Neural progenitor cell (in vitro differentiated cells): ENCODE results near the gene ERBIN. TPM values are rescaled to one million over a fixed set of nuclear protein-coding genes. Genes with fewer than 3 reads are reported as not detected.
"Not testable (repeated sequence)": the region's sequence is repeated elsewhere in the genome, so short reads cannot be mapped to it uniquely, and the experiment has no call there.

Experiments used
- DNase-seq: peaks from one replicate; pipeline ENCODE4 v3.0.0-alpha.2; 2016; ENCODE audit warnings: low spot score
- H2AFZ ChIP-seq: fragments of 200-600 bp; sonication (generic); replicated peaks from 2 replicates; pipeline ENCODE4 v1.6.1; 2016; ENCODE audit warnings: antibody characterized with exemption
- H3F3A ChIP-seq: fragments of 200-600 bp; sonication (generic); 2 replicates; pipeline ENCODE4 v1.6.1; 2016; ENCODE audit warnings: antibody characterized with exemption, low read depth
- H3K27ac ChIP-seq: fragments of 200-600 bp; sonication (generic); 2 replicates; pipeline ENCODE4 v1.5.1; 2016; ENCODE audit warnings: mild to moderate bottlenecking
- H3K27me3 ChIP-seq: fragments of 200-600 bp; sonication (generic); 2 replicates; pipeline ENCODE4 v1.6.1; 2016; ENCODE audit warnings: mild to moderate bottlenecking, moderate library complexity
- H3K36me3 ChIP-seq: fragments of 200-600 bp; sonication (generic); 2 replicates; pipeline ENCODE4 v1.5.1; 2016
- H3K4me1 ChIP-seq: fragments of 200-600 bp; sonication (generic); 2 replicates; pipeline ENCODE4 v1.6.1; 2016; ENCODE audit warnings: mixed run types
- H3K4me2 ChIP-seq: fragments of 200-600 bp; sonication (generic); 2 replicates; pipeline ENCODE4 v1.6.1; 2016
- H3K4me3 ChIP-seq: fragments of 200-600 bp; sonication (generic); 2 replicates; pipeline ENCODE4 v1.5.1; 2016
- H3K79me2 ChIP-seq: fragments of 200-600 bp; sonication (generic); 2 replicates; pipeline ENCODE4 v1.6.1; 2016; ENCODE audit warnings: low read depth
- H3K9ac ChIP-seq: fragments of 200-600 bp; sonication (generic); 2 replicates; pipeline ENCODE4 v1.6.1; 2016
- H3K9me3 ChIP-seq: fragments of 200-600 bp; sonication (generic); 2 replicates; pipeline ENCODE4 v1.5.1; 2016; ENCODE audit warnings: low read depth
- H4K20me1 ChIP-seq: fragments of 200-600 bp; sonication (generic); 2 replicates; pipeline ENCODE4 v1.6.1; 2016; ENCODE audit warnings: low read depth
- H3K27ac Mint-ChIP-seq: 3 replicates; pipeline ENCODE4 v1.8.0; 2021; ENCODE audit warnings: mixed read lengths
- H3K27me3 Mint-ChIP-seq: 2 replicates; pipeline ENCODE4 v1.8.0; 2022; ENCODE audit warnings: low read depth, mild to moderate bottlenecking, inconsistent platforms, moderate library complexity, mixed read lengths; ENCODE audit not compliant: insufficient read depth
- H3K36me3 Mint-ChIP-seq: 3 replicates; pipeline ENCODE4 v1.8.0; 2021; ENCODE audit warnings: mixed read lengths
- H3K4me1 Mint-ChIP-seq: 3 replicates; pipeline ENCODE4 v1.8.0; 2021; ENCODE audit warnings: mixed read lengths
- H3K4me3 Mint-ChIP-seq: 3 replicates; pipeline ENCODE4 v1.8.0; 2021; ENCODE audit warnings: mild to moderate bottlenecking, moderate library complexity, mixed read lengths
- H3K9me3 Mint-ChIP-seq: 3 replicates; pipeline ENCODE4 v1.8.0; 2020; ENCODE audit warnings: mixed read lengths
- CTCF ChIP-seq: fragments of 200-600 bp; sonication (generic); IDR thresholded peaks from 2 replicates; pipeline ENCODE4 v1.5.1; 2017; ENCODE audit warnings: antibody characterized with exemption, mild to moderate bottlenecking
- EZH2 ChIP-seq: fragments of 200-600 bp; sonication (generic); IDR thresholded peaks from 2 replicates; pipeline ENCODE4 v1.6.1; 2017; ENCODE audit warnings: antibody characterized with exemption, mild to moderate bottlenecking, moderate library complexity
- EZH2phosphoT487 ChIP-seq: fragments of 200-600 bp; sonication (generic); IDR thresholded peaks from 2 replicates; pipeline ENCODE4 v1.6.1; 2017; ENCODE audit warnings: antibody characterized with exemption
- total RNA-seq: library from RNA; depleted of rRNA; stranded (reverse); fragments of >200 nt; gene quantifications from 2 replicates; pipeline ENCODE4 v1.2.3, GENCODE V29; 2015; ENCODE audit warnings: low replicate concordance

The ERBIN gene
- total RNA-seq, 1 donor from 2014 or later, result 77.6 TPM

- H3K27ac Mint-ChIP-seq, result no peak overlapping the region
- no peak overlapping the region for H3K4me3 Mint-ChIP-seq
- Histone ChIP-seq H3K36me3 (no peaks in the 10 kb centered on the region), H3K4me1 (no peaks in the 10 kb centered on the region), H3K27me3 (no peaks in the 10 kb centered on the region), H3K79me2 (peaks cover 98% of the 10 kb centered on the region), H3F3A (no peaks in the 10 kb centered on the region), H3K4me3 (no peak overlapping the region), H3K9me3 (no peaks in the 10 kb centered on the region), H4K20me1 (peaks cover 15% of the 10 kb centered on the region), H3K4me2 (no peak overlapping the region), H2AFZ (no peak overlapping the region), H3K27ac (no peak overlapping the region), H3K9ac (no peak overlapping the region)
- H3K9me3 Mint-ChIP-seq, result peaks cover 62% of the 10 kb centered on the region
- peaks cover 2% of the 10 kb centered on the region for H3K27me3 Mint-ChIP-seq
- H3K36me3 Mint-ChIP-seq, result peaks cover 56% of the 10 kb centered on the region
- no peak for TF ChIP-seq EZH2phosphoT487
- no peak for TF ChIP-seq CTCF
- no peak for TF ChIP-seq EZH2
- H3K4me1 Mint-ChIP-seq, result no peaks in the 10 kb centered on the region
- DNase-seq, result no peak
Observed at GRCh38 chr5:65955746-65956145, 29.4 kb downstream of the ERBIN start.

DNA sequence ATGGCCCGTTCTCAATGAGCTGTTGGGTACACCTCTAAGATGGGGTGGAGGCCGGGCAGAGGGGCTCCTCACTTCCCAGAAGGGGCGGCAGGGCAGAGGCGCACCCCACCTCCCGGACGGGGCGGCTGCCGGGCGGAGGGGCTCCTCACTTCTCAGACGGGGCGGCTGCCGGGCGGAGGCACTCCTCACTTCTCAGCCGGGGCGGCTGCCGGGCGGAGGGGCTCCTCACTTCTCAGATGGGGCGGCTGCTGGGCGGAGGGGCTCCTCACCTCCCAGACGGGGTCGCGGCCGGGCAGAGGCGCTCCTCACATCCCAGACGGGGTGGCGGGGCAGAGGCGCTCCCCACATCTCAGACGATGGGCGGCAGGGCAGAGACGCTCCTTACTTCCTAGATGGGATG lies 31.3 kb downstream of the ERBIN start:
- not testable (repeated sequence) for H3K27me3 Mint-ChIP-seq, H3K4me2 ChIP-seq, H3K4me1 ChIP-seq, H3F3A ChIP-seq, DNase-seq, H3K9me3 ChIP-seq, H3K4me3 Mint-ChIP-seq, H3K4me3 ChIP-seq, H2AFZ ChIP-seq, H3K27me3 ChIP-seq, H3K9ac ChIP-seq, H3K27ac Mint-ChIP-seq, H3K4me1 Mint-ChIP-seq, H3K27ac ChIP-seq, H3K36me3 ChIP-seq
- Mint-ChIP-seq H3K9me3 (peaks cover 58% of the 10 kb centered on the region), H3K36me3 (peaks cover 52% of the 10 kb centered on the region)
- Histone ChIP-seq H4K20me1 (peaks cover 23% of the 10 kb centered on the region), H3K79me2 (peaks cover 98% of the 10 kb centered on the region)

DNA sequence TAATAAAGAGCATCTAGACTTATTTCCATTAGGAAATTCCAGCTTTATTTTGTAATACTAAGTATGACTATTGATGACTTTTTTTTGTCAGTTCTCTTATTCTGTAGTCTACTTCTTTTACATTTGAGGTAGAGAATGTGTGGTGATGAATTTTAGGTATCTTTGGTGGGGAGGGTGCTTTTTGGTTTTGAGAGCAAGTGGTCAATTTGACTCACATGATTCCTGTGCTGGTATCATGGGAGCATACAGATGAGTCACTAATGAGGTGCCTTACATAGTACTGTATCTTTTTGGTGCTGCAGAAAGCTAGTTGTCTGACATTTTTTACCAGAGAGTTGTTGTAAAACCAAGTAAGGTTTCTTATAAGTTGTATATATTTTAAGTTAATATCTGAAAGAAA lies 35.3 kb downstream of the ERBIN start:
- no peaks in the 10 kb centered on the region for H3K9me3 ChIP-seq
- no peak for DNase-seq
- Mint-ChIP-seq H3K27ac (no peak overlapping the region), H3K4me1 (no peaks in the 10 kb centered on the region), H3K9me3 (peaks cover 44% of the 10 kb centered on the region), H3K4me3 (no peak overlapping the region), H3K36me3 (peaks cover 45% of the 10 kb centered on the region), H3K27me3 (peaks cover 5% of the 10 kb centered on the region)
- no peak overlapping the region for H3K4me2 ChIP-seq
- no peaks in the 10 kb centered on the region for H3F3A ChIP-seq
- H3K36me3 ChIP-seq, result no peaks in the 10 kb centered on the region
- TF ChIP-seq CTCF (no peak), EZH2phosphoT487 (no peak), EZH2 (no peak)
- peaks cover 32% of the 10 kb centered on the region for H4K20me1 ChIP-seq
- H3K79me2 ChIP-seq, result peaks cover 98% of the 10 kb centered on the region
- H3K27me3 ChIP-seq, result no peaks in the 10 kb centered on the region
- H3K27ac ChIP-seq, result no peak overlapping the region
- H3K9ac ChIP-seq, result no peak overlapping the region
- no peak overlapping the region for H3K4me3 ChIP-seq
- H2AFZ ChIP-seq, result no peak overlapping the region
- no peaks in the 10 kb centered on the region for H3K4me1 ChIP-seq

GRCh38 chr5:65967288-65968066 lies 41.1 kb downstream of the ERBIN start:
- Mint-ChIP-seq H3K9me3 (peaks cover 22% of the 10 kb centered on the region), H3K27ac (no peak overlapping the region), H3K36me3 (peaks cover 38% of the 10 kb centered on the region), H3K27me3 (peaks cover 3% of the 10 kb centered on the region), H3K4me1 (peaks cover 4% of the 10 kb centered on the region), H3K4me3 (no peak overlapping the region)
- Histone ChIP-seq H3F3A (no peaks in the 10 kb centered on the region), H3K4me1 (no peaks in the 10 kb centered on the region), H3K4me2 (no peak overlapping the region), H3K9ac (no peak overlapping the region), H3K79me2 (peaks cover 100% of the 10 kb centered on the region), H3K4me3 (no peak overlapping the region), H3K27ac (no peak overlapping the region), H3K9me3 (no peaks in the 10 kb centered on the region), H3K36me3 (no peaks in the 10 kb centered on the region), H4K20me1 (peaks cover 54% of the 10 kb centered on the region), H3K27me3 (no peaks in the 10 kb centered on the region), H2AFZ (no peak overlapping the region)
- TF ChIP-seq CTCF (no peak), EZH2phosphoT487 (no peak), EZH2 (no peak)
- DNase-seq, result no peak
